ENCODE data around the gene COLGALT1. TPM values are rescaled to one million over a fixed set of nuclear protein-coding genes. Genes with fewer than 3 reads are reported as not detected.

COLGALT1 gene
- total and polyA plus RNA-seq, 9 of the 15 experiments (the other 6 are each of a cell fraction or from before 2014, with no cell fraction given) = 4.9 to 119 (median 82.6) TPM

GRCh38 chr19:17616961-17617806, 61.7 kb downstream of the COLGALT1 start (continued):
- TF ChIP-seq JUN (IDR thresholded peaks at IDR 0.05; ENCODE audit: borderline replicate concordance, low read depth, low read length) = peak; percentile 54
- TF ChIP-seq JUN (CRISPR knock-in tag; IDR thresholded peaks at IDR 0.05; ENCODE audit: borderline replicate concordance) = 0 out of 2 replicates have a peak, but pooled peaks have one; percentile 55
- TF ChIP-seq ZNF318 (IDR thresholded peaks at IDR 0.05; ENCODE audit: borderline replicate concordance in 1 of 2, low read depth in 1 of 2) = peak in 1 of 2 experiments; percentile 77; a peak in 2 of 4 replicates
- TF ChIP-seq HCFC1 (IDR thresholded peaks at IDR 0.05; ENCODE audit: low read depth, low read length) = no peak
- TF ChIP-seq CSDE1 (IDR thresholded peaks at IDR 0.05) = peak in 1 of 2 experiments; percentile 89; a peak in 2 of 4 replicates
- peak in 1 of 2 experiments; percentile 70; a peak in 2 of 4 replicates for TF ChIP-seq TBL1XR1 (IDR thresholded peaks at IDR 0.05; ENCODE audit: low read length in 2 of 2)
- 0 out of 2 replicates have a peak, but pooled peaks have one; percentile 14 for TF ChIP-seq GMEB1 (CRISPR knock-in tag; IDR thresholded peaks at IDR 0.05)
- peak; percentile 52 for TF ChIP-seq TAF1 (IDR thresholded peaks at IDR 0.05; ENCODE audit: control insufficient read depth, extremely low read depth, insufficient read depth, low read length, severe bottlenecking)
- TF ChIP-seq U2AF2 (optimal IDR thresholded peaks at IDR 0.05; ENCODE audit: low read depth, low read length) = no peak
- peak; percentile 97 for TF ChIP-seq ATF3 (IDR thresholded peaks at IDR 0.05)
- no peak for TF ChIP-seq ATF3 (CRISPR knock-in tag; conservative IDR thresholded peaks at IDR 0.05)
- no peak for TF ChIP-seq FOXP4 (CRISPR knock-in tag; IDR thresholded peaks at IDR 0.05; ENCODE audit: borderline replicate concordance)

Data from K562 (cell line).